ENCODE measurements around the gene ARRDC3.
"Not testable (repeated sequence)": the region's sequence is repeated elsewhere in the genome, so short reads cannot be mapped to it uniquely, and the experiment has no call there.

ARRDC3 gene

GRCh38 chr5:91388362-91388761 is 5.2 kb upstream of the ARRDC3 start:
- H3K4me3 ChIP-seq (replicated peaks; ENCODE audit: insufficient read depth, low read length), result no peak overlapping the region
- no peaks in the 10 kb centered on the region for H3K27me3 ChIP-seq (ENCODE audit: insufficient read depth, poor library complexity, severe bottlenecking)
- TF ChIP-seq POLR2AphosphoS5 (IDR thresholded peaks at IDR 0.05; ENCODE audit: low read depth) (no peak), GABPA (IDR thresholded peaks at IDR 0.05; ENCODE audit: low read depth) (no peak), CTCF (IDR thresholded peaks at IDR 0.05; ENCODE audit: insufficient read depth, low read length) (no peak), SPI1 (IDR thresholded peaks at IDR 0.05; ENCODE audit: borderline replicate concordance, low read depth) (no peak), REST (IDR thresholded peaks at IDR 0.05; ENCODE audit: insufficient replicate concordance, low read depth) (no peak)
- DNase-seq (ENCODE audit: low read depth in 1 of 2, low spot score in 1 of 2), result no peak
- H3K27ac ChIP-seq (replicated peaks), result no peak overlapping the region

- Histone ChIP-seq H3K27me3 (ENCODE audit: insufficient read depth, poor library complexity, severe bottlenecking) (no peaks in the 10 kb centered on the region), H3K27ac (replicated peaks) (no peak overlapping the region), H3K4me3 (replicated peaks; ENCODE audit: insufficient read depth, low read length) (no peak overlapping the region)
- DNase-seq (ENCODE audit: low read depth in 1 of 2, low spot score in 1 of 2), result no peak
- TF ChIP-seq POLR2AphosphoS5 (IDR thresholded peaks at IDR 0.05; ENCODE audit: low read depth) (no peak), REST (IDR thresholded peaks at IDR 0.05; ENCODE audit: insufficient replicate concordance, low read depth) (no peak), CTCF (IDR thresholded peaks at IDR 0.05; ENCODE audit: insufficient read depth, low read length) (no peak), SPI1 (IDR thresholded peaks at IDR 0.05; ENCODE audit: borderline replicate concordance, low read depth) (no peak), GABPA (IDR thresholded peaks at IDR 0.05; ENCODE audit: low read depth) (no peak)
Observed at GRCh38 chr5:91386120-91386519, 3.0 kb upstream of the ARRDC3 start.

- H3K27me3 ChIP-seq (ENCODE audit: insufficient read depth, poor library complexity, severe bottlenecking); DNase-seq (ENCODE audit: low read depth in 1 of 2, low spot score in 1 of 2); H3K27ac ChIP-seq (replicated peaks); H3K4me3 ChIP-seq (replicated peaks; ENCODE audit: insufficient read depth, low read length): not testable (repeated sequence)
Observed at GRCh38 chr5:91385596-91385995, 2.5 kb upstream of the ARRDC3 start.

- H3K27me3 ChIP-seq (ENCODE audit: insufficient read depth, poor library complexity, severe bottlenecking), result no peaks in the 10 kb centered on the region
- H3K4me3 ChIP-seq (replicated peaks; ENCODE audit: insufficient read depth, low read length), result no peak overlapping the region
- H3K27ac ChIP-seq (replicated peaks), result peak overlapping the region; percentile 97
- peak; percentile 53 to 54 for DNase-seq (ENCODE audit: low read depth in 1 of 2, low spot score in 1 of 2)
- TF ChIP-seq GABPA (IDR thresholded peaks at IDR 0.05; ENCODE audit: low read depth), result no peak
- TF ChIP-seq CTCF (IDR thresholded peaks at IDR 0.05; ENCODE audit: insufficient read depth, low read length), result peak; percentile 30
Observed at GRCh38 chr5:91384671-91385430, 1.7 kb upstream of the ARRDC3 start.

Measured in HL-60 (cell line).